LNCAP (cell line): ENCODE measurements around the gene PRKCSH.

Source experiments
- CTCF ChIP-seq: fragments of 450-650 bp; IDR thresholded peaks from 2 replicates; pipeline ENCODE4 v1.5.1; 2017; ENCODE audit warnings: mild to moderate bottlenecking

The PRKCSH gene

GRCh38 chr19:11435057-11435832 lies at the start of gene PRKCSH, which contains the start of gene ODAD3:
Gene PRKCSH (plus strand): TSS chr19:11435635. CDS start chr19:11436118, 483 bp downstream.
Gene ODAD3 (minus strand): TSS chr19:11435121. CDS start chr19:11435016, 105 bp downstream.
- TF ChIP-seq CTCF: peak; percentile 84

- TF ChIP-seq CTCF: no peak
Observed at GRCh38 chr19:11387162-11388034, 48.0 kb upstream of the PRKCSH start.

GRCh38 chr19:11390359-11390758 lies 45.1 kb upstream of the PRKCSH start:
- TF ChIP-seq CTCF: no peak

- TF ChIP-seq CTCF: no peak
Observed at GRCh38 chr19:11390933-11391680, 44.3 kb upstream of the PRKCSH start.

- no peak for TF ChIP-seq CTCF
Observed at GRCh38 chr19:11397089-11397610, 38.3 kb upstream of the PRKCSH start.

- TF ChIP-seq CTCF: no peak
Observed at GRCh38 chr19:11399667-11400066, 35.8 kb upstream of the PRKCSH start.

- no peak for TF ChIP-seq CTCF
Observed at GRCh38 chr19:11400798-11401197, 34.6 kb upstream of the PRKCSH start.
